ENCODE results near the gene MCM6. TPM values are rescaled to one million over a fixed set of nuclear protein-coding genes. Genes with fewer than 3 reads are reported as not detected.

Gene MCM6
- total RNA-seq, 4 donors from 2014 or later: 4.2 to 6.3 (median 4.8) TPM

DNA sequence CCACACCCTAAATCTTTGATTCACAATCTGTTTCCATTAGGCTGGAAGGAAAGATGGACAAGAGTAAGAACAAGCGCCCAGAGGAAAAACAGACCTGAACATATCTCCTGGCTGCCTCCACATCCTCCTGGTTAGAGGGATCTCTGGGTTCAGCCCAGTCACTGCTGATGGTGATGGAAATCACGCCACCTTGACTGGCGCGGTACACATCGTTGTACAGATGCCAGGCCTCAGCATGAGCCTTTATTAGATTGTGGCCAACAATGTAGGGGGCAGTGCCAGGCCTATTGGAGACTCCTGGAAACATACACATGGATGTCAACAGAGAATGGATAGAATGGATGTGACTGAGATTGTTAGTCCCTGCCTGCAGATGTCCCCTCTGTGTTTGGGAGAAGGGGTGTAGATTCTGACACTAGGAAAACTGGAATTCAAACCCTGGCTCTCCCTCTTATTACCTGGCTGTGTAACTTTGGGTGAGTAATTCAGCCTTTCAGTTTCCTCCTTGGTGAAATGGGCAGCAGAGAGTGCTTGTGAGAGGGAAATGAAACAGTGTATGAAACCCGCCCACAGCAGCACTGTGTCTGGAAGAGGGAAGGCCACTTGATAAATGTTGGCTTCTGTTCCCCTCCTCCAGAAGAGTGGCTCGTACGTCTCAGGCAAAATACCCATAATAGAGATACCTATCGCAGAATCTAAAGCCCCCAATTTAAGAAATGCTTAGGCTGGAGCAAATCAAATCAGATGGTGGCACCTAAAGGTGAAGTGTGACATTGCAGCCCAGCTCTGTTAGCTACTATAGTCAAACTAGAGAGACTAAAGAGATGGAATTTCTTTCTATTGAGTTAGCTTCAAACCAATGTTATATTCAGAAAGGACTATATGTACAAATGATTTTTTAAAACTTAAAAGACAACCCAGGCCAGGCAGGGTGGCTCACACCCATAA is 75.5 kb downstream of the MCM6 start:
- in situ Hi-C loops (cut with MboI; ENCODE audit: low sequenced_read_pairs in 4 of 4): no loop called here
- Histone ChIP-seq H3K9me3 (no peaks in the 10 kb centered on the region), H3K27me3 (no peaks in the 10 kb centered on the region), H3K36me3 (no peaks in the 10 kb centered on the region), H3K27ac (no peak overlapping the region), H3K4me1 (no peaks in the 10 kb centered on the region), H3K4me3 (no peak overlapping the region)
- ATAC-seq (no peak), DNase-seq (no peak)
- TF ChIP-seq CTCF (IDR thresholded peaks at IDR 0.05 in 4 of 5, conservative IDR thresholded peaks at IDR 0.05 in 1 of 5): no peak
- TF ChIP-seq POLR2A (IDR thresholded peaks at IDR 0.05): no peak
- intact Hi-C loops (cut with DNase I; ENCODE audit: low total_unique reads): no loop called here

DNA sequence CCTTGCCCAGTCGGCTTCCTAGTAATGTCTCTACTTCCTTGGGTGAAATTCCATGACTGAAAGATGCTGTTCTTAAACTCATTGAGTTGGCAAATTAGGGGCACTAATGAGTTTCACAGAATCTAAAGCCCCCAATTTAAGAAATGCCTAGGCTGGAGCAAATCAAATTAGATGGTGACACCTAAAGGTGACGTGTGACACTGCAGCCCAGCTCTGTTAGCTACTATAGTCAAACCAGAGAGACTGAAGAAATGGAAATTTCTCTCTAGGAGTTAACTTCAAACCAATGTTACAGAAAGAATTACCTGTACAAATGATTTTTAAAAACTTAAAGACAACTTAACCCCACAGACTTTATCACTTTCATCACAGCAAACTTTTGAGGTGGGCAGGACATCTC is 76.5 kb downstream of the MCM6 start:
- ATAC-seq (no peak), DNase-seq (no peak)
- no peak overlapping the region for H3K4me3 ChIP-seq
- in situ Hi-C loops (cut with MboI; ENCODE audit: low sequenced_read_pairs in 4 of 4) (no loop called here), intact Hi-C loops (cut with DNase I; ENCODE audit: low total_unique reads) (loop anchor here (10.0 kb wide), 1 partner anchor 795 kb away; no protein-coding TSS in a partner anchor)
- H3K27me3 ChIP-seq: no peaks in the 10 kb centered on the region
- no peaks in the 10 kb centered on the region for H3K9me3 ChIP-seq
- H3K36me3 ChIP-seq: no peaks in the 10 kb centered on the region
- no peaks in the 10 kb centered on the region for H3K4me1 ChIP-seq
- H3K27ac ChIP-seq: no peak overlapping the region
- TF ChIP-seq POLR2A (IDR thresholded peaks at IDR 0.05): no peak
- no peak for TF ChIP-seq CTCF (IDR thresholded peaks at IDR 0.05 in 4 of 5, conservative IDR thresholded peaks at IDR 0.05 in 1 of 5)

DNA sequence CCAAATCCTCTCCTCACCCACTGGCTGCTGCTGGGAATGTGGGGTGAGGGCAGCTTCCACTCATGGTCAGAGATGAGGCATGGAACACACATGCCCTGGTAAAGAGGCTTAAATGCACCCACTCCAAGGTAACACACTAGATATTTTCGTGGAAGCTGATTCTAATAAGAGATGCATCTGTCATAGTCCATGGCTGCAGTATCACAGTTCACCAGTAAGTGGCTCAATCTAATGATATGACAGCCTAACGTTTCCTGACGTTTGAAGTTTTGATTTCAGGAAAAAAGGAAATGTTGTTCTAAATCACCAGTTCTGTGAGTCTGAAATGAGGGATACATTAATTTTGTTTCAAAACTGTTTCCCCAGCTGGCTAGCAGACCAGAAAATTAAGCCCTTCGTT is 77.5 kb downstream of the MCM6 start:
- TF ChIP-seq POLR2A (IDR thresholded peaks at IDR 0.05) (no peak), CTCF (IDR thresholded peaks at IDR 0.05 in 4 of 5, conservative IDR thresholded peaks at IDR 0.05 in 1 of 5) (no peak)

GRCh38 chr2:135798275-135798705 is 78.0 kb downstream of the MCM6 start:
- ATAC-seq: no peak
- H3K36me3 ChIP-seq: no peaks in the 10 kb centered on the region

More for the DNA sequence above, 77.5 kb downstream of the MCM6 start:
- H3K27me3 ChIP-seq: no peaks in the 10 kb centered on the region
- H3K9me3 ChIP-seq: no peaks in the 10 kb centered on the region
- no peak overlapping the region for H3K27ac ChIP-seq
- DNase-seq (no peak), ATAC-seq (no peak)
- intact Hi-C loops (cut with DNase I; ENCODE audit: low total_unique reads) (loop anchor here (10.0 kb wide), 1 partner anchor 794 kb away; no protein-coding TSS in a partner anchor), in situ Hi-C loops (cut with MboI; ENCODE audit: low sequenced_read_pairs in 4 of 4) (no loop called here)
- no peaks in the 10 kb centered on the region for H3K36me3 ChIP-seq
- no peaks in the 10 kb centered on the region for H3K4me1 ChIP-seq
- H3K4me3 ChIP-seq: no peak overlapping the region

More at GRCh38 chr2:135798275-135798705, 78.0 kb downstream of the MCM6 start:
- no peak overlapping the region for H3K4me3 ChIP-seq
- H3K27me3 ChIP-seq: no peaks in the 10 kb centered on the region
- intact Hi-C loops (cut with DNase I; ENCODE audit: low total_unique reads) (loop anchor here (10.0 kb wide), 1 partner anchor 793 kb away; no protein-coding TSS in a partner anchor), in situ Hi-C loops (cut with MboI; ENCODE audit: low sequenced_read_pairs in 4 of 4) (no loop called here)
- TF ChIP-seq CTCF (IDR thresholded peaks at IDR 0.05 in 4 of 5, conservative IDR thresholded peaks at IDR 0.05 in 1 of 5): no peak
- no peak for TF ChIP-seq POLR2A (IDR thresholded peaks at IDR 0.05)
- DNase-seq: no peak
- no peak overlapping the region for H3K27ac ChIP-seq
- no peaks in the 10 kb centered on the region for H3K9me3 ChIP-seq
- H3K4me1 ChIP-seq: no peaks in the 10 kb centered on the region

Measured in gastrocnemius medialis (tissue), 4 donors.